HepG2 (cell line): Measurements from ENCODE around the gene TUBB. TPM values are rescaled to one million over a fixed set of nuclear protein-coding genes. Genes with fewer than 3 reads are reported as not detected.
A peak's percentile ranks its signal among the peaks of the same experiment; 100 is the strongest.

Source experiments
- CEBPG ChIP-seq: IDR thresholded peaks from 2 replicates; pipeline ENCODE4 v1.6.1; 2016
- ELF1 ChIP-seq: sonication (generic); formaldehyde crosslinking; IDR thresholded peaks from 2 replicates; pipeline ENCODE4 v1.4.0; 2020; ENCODE audit warnings: missing genetic modification reagents
- HOXA5 ChIP-seq: sonication (generic); formaldehyde crosslinking; IDR thresholded peaks from 2 replicates; pipeline ENCODE4 v1.4.0; 2020; ENCODE audit warnings: missing genetic modification reagents
- NFYC ChIP-seq: IDR thresholded peaks from 2 replicates; pipeline ENCODE4 v1.6.1; 2016; ENCODE audit warnings: missing genetic modification reagents, missing compliant biosample characterization
- ZFP37 ChIP-seq: sonication (generic); formaldehyde crosslinking; IDR thresholded peaks from 2 replicates; pipeline ENCODE4 v1.4.0; 2020; ENCODE audit warnings: missing genetic modification reagents, borderline replicate concordance
- ZNF124 ChIP-seq: sonication (generic); formaldehyde crosslinking; IDR thresholded peaks from 2 replicates; pipeline ENCODE4 v1.4.0; 2020; ENCODE audit warnings: missing genetic modification reagents
- polyA plus RNA-seq, 8 experiments: library from polyadenylated mRNA; depleted of rRNA in 3 of 8; stranded (reverse) in 7 of 8; unstranded in 1 of 8; fragments of >200 nt; fragmentation: Illumina TruSeq in 4 of 8; extraction: Trizol in 4 of 8; gene quantifications; 2 replicates each; pipeline versions ENCODE4 v1.2.1 to v1.2.3, GENCODE V29; 2011 to 2016; ENCODE audit warnings: low read depth in 4 of 8, missing spikeins in 1 of 8, mixed read lengths in 1 of 8; ENCODE audit not compliant: insufficient read depth in 1 of 8
- total RNA-seq, 5 experiments: library from RNA; depleted of rRNA; stranded (reverse); fragments of >200 nt; fragmentation: Illumina TruSeq; extraction: Trizol; gene quantifications; 2 replicates each; pipeline ENCODE4 v1.2.3, GENCODE V29; 2016; ENCODE audit warnings: low read depth in 1 of 5
- TF ChIP-seq, protein P1 (sequence below): sonication (generic); formaldehyde crosslinking; IDR thresholded peaks from 2 replicates; pipeline ENCODE4 v1.9.0; 2021; ENCODE audit warnings: mild to moderate bottlenecking, missing genetic modification reagents
- TF ChIP-seq, protein P2 (sequence below): sonication (generic); formaldehyde crosslinking; conservative IDR thresholded peaks from 2 replicates; pipeline ENCODE4 v1.4.0; 2020; ENCODE audit warnings: missing genetic modification reagents
- TF ChIP-seq, protein P3 (sequence below): sonication (generic); formaldehyde crosslinking; IDR thresholded peaks from 2 replicates; pipeline ENCODE4 v1.4.0; 2020; ENCODE audit warnings: missing genetic modification reagents; ENCODE audit errors: not compliant biosample characterization
- TF ChIP-seq, protein P4 (sequence below): sonication (generic); formaldehyde crosslinking; IDR thresholded peaks from 2 replicates; pipeline ENCODE4 v1.9.0; 2022; ENCODE audit warnings: missing genetic modification reagents, mild to moderate bottlenecking, borderline replicate concordance

The TUBB gene
- total and polyA plus RNA-seq, 2 of the 13 experiments (the other 11 are each of a cell fraction or from before 2014, with no cell fraction given) = 911 to 1,163 TPM

DNA sequence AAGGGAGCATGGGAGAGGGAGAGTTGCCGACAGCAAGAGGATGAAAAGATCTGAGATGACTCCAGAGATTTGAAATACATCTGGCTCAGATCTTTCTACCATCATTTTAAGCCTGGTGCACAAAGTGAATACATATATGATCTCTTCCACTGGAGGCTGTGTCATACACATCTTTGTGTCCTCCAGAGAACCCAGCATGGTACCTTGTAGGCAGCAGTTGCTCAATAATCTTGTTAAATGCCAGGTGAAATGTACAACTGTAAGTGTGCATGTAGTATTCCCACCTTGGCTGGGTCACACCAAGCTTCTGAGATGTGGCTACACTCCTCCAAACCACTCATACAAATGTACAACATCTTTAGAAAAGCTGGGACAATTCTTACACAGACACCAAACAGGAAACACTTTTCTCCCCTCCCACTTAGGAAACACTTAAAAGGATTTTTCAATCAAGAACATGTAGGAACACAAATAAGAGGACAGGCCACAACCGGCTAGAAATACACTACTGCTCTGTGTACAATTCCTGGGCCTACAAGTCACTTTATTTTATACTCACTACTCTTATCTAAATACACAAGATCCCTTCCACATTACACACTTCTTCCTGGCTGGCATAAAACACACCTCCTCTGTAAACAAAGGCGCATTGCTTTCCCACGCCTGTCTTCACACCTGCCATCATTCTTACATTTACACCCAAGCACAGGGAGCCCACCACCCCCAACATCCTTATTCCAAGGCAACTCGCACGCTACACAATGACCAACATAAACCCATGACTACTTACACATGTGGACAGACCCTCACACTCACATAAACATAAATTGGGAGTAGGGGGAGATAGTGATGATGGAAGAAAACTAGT is 28.0 kb downstream of the TUBB start (continued):
- TF ChIP-seq, protein P1, sequence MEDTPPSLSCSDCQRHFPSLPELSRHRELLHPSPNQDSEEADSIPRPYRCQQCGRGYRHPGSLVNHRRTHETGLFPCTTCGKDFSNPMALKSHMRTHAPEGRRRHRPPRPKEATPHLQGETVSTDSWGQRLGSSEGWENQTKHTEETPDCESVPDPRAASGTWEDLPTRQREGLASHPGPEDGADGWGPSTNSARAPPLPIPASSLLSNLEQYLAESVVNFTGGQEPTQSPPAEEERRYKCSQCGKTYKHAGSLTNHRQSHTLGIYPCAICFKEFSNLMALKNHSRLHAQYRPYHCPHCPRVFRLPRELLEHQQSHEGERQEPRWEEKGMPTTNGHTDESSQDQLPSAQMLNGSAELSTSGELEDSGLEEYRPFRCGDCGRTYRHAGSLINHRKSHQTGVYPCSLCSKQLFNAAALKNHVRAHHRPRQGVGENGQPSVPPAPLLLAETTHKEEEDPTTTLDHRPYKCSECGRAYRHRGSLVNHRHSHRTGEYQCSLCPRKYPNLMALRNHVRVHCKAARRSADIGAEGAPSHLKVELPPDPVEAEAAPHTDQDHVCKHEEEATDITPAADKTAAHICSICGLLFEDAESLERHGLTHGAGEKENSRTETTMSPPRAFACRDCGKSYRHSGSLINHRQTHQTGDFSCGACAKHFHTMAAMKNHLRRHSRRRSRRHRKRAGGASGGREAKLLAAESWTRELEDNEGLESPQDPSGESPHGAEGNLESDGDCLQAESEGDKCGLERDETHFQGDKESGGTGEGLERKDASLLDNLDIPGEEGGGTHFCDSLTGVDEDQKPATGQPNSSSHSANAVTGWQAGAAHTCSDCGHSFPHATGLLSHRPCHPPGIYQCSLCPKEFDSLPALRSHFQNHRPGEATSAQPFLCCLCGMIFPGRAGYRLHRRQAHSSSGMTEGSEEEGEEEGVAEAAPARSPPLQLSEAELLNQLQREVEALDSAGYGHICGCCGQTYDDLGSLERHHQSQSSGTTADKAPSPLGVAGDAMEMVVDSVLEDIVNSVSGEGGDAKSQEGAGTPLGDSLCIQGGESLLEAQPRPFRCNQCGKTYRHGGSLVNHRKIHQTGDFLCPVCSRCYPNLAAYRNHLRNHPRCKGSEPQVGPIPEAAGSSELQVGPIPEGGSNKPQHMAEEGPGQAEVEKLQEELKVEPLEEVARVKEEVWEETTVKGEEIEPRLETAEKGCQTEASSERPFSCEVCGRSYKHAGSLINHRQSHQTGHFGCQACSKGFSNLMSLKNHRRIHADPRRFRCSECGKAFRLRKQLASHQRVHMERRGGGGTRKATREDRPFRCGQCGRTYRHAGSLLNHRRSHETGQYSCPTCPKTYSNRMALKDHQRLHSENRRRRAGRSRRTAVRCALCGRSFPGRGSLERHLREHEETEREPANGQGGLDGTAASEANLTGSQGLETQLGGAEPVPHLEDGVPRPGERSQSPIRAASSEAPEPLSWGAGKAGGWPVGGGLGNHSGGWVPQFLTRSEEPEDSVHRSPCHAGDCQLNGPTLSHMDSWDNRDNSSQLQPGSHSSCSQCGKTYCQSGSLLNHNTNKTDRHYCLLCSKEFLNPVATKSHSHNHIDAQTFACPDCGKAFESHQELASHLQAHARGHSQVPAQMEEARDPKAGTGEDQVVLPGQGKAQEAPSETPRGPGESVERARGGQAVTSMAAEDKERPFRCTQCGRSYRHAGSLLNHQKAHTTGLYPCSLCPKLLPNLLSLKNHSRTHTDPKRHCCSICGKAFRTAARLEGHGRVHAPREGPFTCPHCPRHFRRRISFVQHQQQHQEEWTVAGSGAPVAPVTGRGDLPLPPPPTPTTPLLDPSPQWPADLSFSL (CRISPR knock-in tag) = 0 out of 2 replicates have a peak, but pooled peaks have one; percentile 39
- TF ChIP-seq, protein P2, sequence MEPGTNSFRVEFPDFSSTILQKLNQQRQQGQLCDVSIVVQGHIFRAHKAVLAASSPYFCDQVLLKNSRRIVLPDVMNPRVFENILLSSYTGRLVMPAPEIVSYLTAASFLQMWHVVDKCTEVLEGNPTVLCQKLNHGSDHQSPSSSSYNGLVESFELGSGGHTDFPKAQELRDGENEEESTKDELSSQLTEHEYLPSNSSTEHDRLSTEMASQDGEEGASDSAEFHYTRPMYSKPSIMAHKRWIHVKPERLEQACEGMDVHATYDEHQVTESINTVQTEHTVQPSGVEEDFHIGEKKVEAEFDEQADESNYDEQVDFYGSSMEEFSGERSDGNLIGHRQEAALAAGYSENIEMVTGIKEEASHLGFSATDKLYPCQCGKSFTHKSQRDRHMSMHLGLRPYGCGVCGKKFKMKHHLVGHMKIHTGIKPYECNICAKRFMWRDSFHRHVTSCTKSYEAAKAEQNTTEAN (CRISPR knock-in tag) = peak; percentile 66; the same call in 1 of the 2 replicates
- TF ChIP-seq, protein P3, sequence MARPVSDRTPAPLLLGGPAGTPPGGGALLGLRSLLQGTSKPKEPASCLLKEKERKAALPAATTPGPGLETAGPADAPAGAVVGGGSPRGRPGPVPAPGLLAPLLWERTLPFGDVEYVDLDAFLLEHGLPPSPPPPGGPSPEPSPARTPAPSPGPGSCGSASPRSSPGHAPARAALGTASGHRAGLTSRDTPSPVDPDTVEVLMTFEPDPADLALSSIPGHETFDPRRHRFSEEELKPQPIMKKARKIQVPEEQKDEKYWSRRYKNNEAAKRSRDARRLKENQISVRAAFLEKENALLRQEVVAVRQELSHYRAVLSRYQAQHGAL (CRISPR knock-in tag) = peak; percentile 18
- peak; percentile 32; the same call in 1 of the 2 replicates for TF ChIP-seq CEBPG
- TF ChIP-seq NFYC = no peak
- TF ChIP-seq, protein P4, sequence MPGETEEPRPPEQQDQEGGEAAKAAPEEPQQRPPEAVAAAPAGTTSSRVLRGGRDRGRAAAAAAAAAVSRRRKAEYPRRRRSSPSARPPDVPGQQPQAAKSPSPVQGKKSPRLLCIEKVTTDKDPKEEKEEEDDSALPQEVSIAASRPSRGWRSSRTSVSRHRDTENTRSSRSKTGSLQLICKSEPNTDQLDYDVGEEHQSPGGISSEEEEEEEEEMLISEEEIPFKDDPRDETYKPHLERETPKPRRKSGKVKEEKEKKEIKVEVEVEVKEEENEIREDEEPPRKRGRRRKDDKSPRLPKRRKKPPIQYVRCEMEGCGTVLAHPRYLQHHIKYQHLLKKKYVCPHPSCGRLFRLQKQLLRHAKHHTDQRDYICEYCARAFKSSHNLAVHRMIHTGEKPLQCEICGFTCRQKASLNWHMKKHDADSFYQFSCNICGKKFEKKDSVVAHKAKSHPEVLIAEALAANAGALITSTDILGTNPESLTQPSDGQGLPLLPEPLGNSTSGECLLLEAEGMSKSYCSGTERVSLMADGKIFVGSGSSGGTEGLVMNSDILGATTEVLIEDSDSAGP (CRISPR knock-in tag) = peak; percentile 31; the same call in 1 of the 2 replicates
- 0 out of 2 replicates have a peak, but pooled peaks have one; percentile 15 for TF ChIP-seq ZNF124 (CRISPR knock-in tag)
- TF ChIP-seq ELF1 = no peak
- TF ChIP-seq ZFP37 (CRISPR knock-in tag) = 0 out of 2 replicates have a peak, but pooled peaks have one; percentile 45
- TF ChIP-seq HOXA5 (CRISPR knock-in tag) = 0 out of 2 replicates have a peak, but pooled peaks have one; percentile 40
- TF ChIP-seq, all 625 proteins: peak for 34
